ENCODE measurements around the gene HOXB7.

DNA sequence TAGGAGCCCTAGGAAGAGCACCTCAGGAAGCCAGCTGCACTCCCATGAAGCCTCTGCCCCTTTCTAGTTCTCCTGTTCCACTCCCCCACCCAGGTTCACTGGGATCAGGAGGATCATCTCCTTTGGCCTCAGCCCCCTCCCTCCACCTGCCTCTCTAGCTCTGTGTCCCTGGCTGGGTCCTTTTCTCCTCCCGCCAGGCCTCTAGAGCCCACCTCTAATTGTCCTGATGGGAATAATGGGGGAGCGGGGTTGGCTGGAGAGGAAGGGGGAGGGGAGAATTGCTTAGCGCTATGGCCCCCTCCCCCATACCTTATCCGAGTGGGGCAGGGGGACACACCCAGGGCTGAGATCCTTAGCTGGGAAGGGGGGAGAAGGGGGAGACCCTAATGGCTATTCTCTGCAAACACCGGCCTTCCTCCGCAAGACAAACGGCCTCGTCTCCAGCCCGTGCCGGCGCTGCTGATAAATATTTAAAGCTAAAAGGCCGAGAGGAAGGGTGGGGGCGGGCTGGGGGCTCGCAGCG, 997 bp downstream of the HOXB7 start:
- TF ChIP-seq, protein P1, sequence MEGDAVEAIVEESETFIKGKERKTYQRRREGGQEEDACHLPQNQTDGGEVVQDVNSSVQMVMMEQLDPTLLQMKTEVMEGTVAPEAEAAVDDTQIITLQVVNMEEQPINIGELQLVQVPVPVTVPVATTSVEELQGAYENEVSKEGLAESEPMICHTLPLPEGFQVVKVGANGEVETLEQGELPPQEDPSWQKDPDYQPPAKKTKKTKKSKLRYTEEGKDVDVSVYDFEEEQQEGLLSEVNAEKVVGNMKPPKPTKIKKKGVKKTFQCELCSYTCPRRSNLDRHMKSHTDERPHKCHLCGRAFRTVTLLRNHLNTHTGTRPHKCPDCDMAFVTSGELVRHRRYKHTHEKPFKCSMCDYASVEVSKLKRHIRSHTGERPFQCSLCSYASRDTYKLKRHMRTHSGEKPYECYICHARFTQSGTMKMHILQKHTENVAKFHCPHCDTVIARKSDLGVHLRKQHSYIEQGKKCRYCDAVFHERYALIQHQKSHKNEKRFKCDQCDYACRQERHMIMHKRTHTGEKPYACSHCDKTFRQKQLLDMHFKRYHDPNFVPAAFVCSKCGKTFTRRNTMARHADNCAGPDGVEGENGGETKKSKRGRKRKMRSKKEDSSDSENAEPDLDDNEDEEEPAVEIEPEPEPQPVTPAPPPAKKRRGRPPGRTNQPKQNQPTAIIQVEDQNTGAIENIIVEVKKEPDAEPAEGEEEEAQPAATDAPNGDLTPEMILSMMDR (IDR thresholded peaks at IDR 0.05) = no peak
- no peak for TF ChIP-seq POLR2A (IDR thresholded peaks at IDR 0.05)
